ENCODE measurements around the gene CLK2. TPM values are rescaled to one million over a fixed set of nuclear protein-coding genes. Genes with fewer than 3 reads are reported as not detected.
"Not testable (repeated sequence)": the region's sequence is repeated elsewhere in the genome, so short reads cannot be mapped to it uniquely, and the experiment has no call there.

The CLK2 gene
- total RNA-seq, 2 donors from 2014 or later = 87.7 to 131 TPM

- ATAC-seq (replicated peaks) = peak; percentile 97
Observed at GRCh38 chr1:155227261-155228095, 45.8 kb downstream of the CLK2 start.

GRCh38 chr1:155226910-155227260 is 46.4 kb downstream of the CLK2 start:
- Mint-ChIP-seq H3K4me1 (peaks cover 6% of the 10 kb centered on the region), H3K4me3 (peak overlapping the region; percentile 99), H3K9me3 (no peaks in the 10 kb centered on the region), H3K27me3 (no peaks in the 10 kb centered on the region), H3K27ac (peak overlapping the region; percentile 90), H3K36me3 (ENCODE audit: low read depth) (peaks cover 33% of the 10 kb centered on the region)
- ATAC-seq (replicated peaks) = peak; percentile 60

More at GRCh38 chr1:155227261-155228095, 45.8 kb downstream of the CLK2 start:
- peaks cover 33% of the 10 kb centered on the region for H3K36me3 Mint-ChIP-seq (ENCODE audit: low read depth)
- H3K27ac Mint-ChIP-seq = peak overlapping the region; percentile 90
- H3K9me3 Mint-ChIP-seq = no peaks in the 10 kb centered on the region
- peak overlapping the region; percentile 99 for H3K4me3 Mint-ChIP-seq
- H3K4me1 Mint-ChIP-seq = peaks cover 6% of the 10 kb centered on the region
- no peaks in the 10 kb centered on the region for H3K27me3 Mint-ChIP-seq

- Mint-ChIP-seq H3K27ac (peak overlapping the region; percentile 90), H3K27me3 (no peaks in the 10 kb centered on the region), H3K9me3 (no peaks in the 10 kb centered on the region), H3K36me3 (ENCODE audit: low read depth) (peaks cover 33% of the 10 kb centered on the region), H3K4me1 (peaks cover 6% of the 10 kb centered on the region), H3K4me3 (peak overlapping the region; percentile 99)
- peak; percentile 55 for ATAC-seq (replicated peaks)
Observed at GRCh38 chr1:155226188-155226909, 47.0 kb downstream of the CLK2 start.

- not testable (repeated sequence) for H3K4me1 Mint-ChIP-seq; ATAC-seq (replicated peaks); H3K27me3 Mint-ChIP-seq; H3K9me3 Mint-ChIP-seq
- peaks cover 33% of the 10 kb centered on the region for H3K36me3 Mint-ChIP-seq (ENCODE audit: low read depth)
- peak overlapping the region; percentile 90 for H3K27ac Mint-ChIP-seq
- peak overlapping the region; percentile 99 for H3K4me3 Mint-ChIP-seq
Observed at GRCh38 chr1:155225404-155225759, 47.9 kb downstream of the CLK2 start.

GRCh38 chr1:155223047-155223446 is 50.3 kb downstream of the CLK2 start:
- peaks cover 33% of the 10 kb centered on the region for H3K36me3 Mint-ChIP-seq (ENCODE audit: low read depth)
- H3K9me3 Mint-ChIP-seq = no peaks in the 10 kb centered on the region
- ATAC-seq (replicated peaks) = no peak
- H3K27ac Mint-ChIP-seq = no peak overlapping the region
- H3K27me3 Mint-ChIP-seq = no peaks in the 10 kb centered on the region
- H3K4me1 Mint-ChIP-seq = peaks cover 20% of the 10 kb centered on the region
- H3K4me3 Mint-ChIP-seq = no peak overlapping the region

GRCh38 chr1:155220211-155220965 is 52.9 kb downstream of the CLK2 start:
- H3K4me3 Mint-ChIP-seq; ATAC-seq (replicated peaks); H3K27me3 Mint-ChIP-seq; H3K9me3 Mint-ChIP-seq: not testable (repeated sequence)
- peaks cover 14% of the 10 kb centered on the region for H3K4me1 Mint-ChIP-seq
- peaks cover 11% of the 10 kb centered on the region for H3K36me3 Mint-ChIP-seq (ENCODE audit: low read depth)
- H3K27ac Mint-ChIP-seq = peak overlapping the region; percentile 68

GRCh38 chr1:155219592-155220031 is 53.7 kb downstream of the CLK2 start:
- H3K27me3 Mint-ChIP-seq = no peaks in the 10 kb centered on the region

GRCh38 chr1:155218854-155219591 is 54.3 kb downstream of the CLK2 start:
- peak; percentile 49 for ATAC-seq (replicated peaks)
- no peaks in the 10 kb centered on the region for H3K27me3 Mint-ChIP-seq
- peaks cover 1% of the 10 kb centered on the region for H3K36me3 Mint-ChIP-seq (ENCODE audit: low read depth)
- peaks cover 14% of the 10 kb centered on the region for H3K4me1 Mint-ChIP-seq
- H3K27ac Mint-ChIP-seq = peak overlapping the region; percentile 68
- H3K4me3 Mint-ChIP-seq = peak overlapping the region; percentile 51
- no peaks in the 10 kb centered on the region for H3K9me3 Mint-ChIP-seq

More at GRCh38 chr1:155219592-155220031, 53.7 kb downstream of the CLK2 start:
- ATAC-seq (replicated peaks) = peak; percentile 78
- H3K36me3 Mint-ChIP-seq (ENCODE audit: low read depth) = peaks cover 7% of the 10 kb centered on the region
- H3K4me3 Mint-ChIP-seq = peak overlapping the region; percentile 51
- H3K27ac Mint-ChIP-seq = peak overlapping the region; percentile 68
- peaks cover 14% of the 10 kb centered on the region for H3K4me1 Mint-ChIP-seq
- H3K9me3 Mint-ChIP-seq = no peaks in the 10 kb centered on the region

- not testable (repeated sequence) for H3K9me3 Mint-ChIP-seq, H3K4me3 Mint-ChIP-seq, H3K27me3 Mint-ChIP-seq
- Mint-ChIP-seq H3K36me3 (ENCODE audit: low read depth) (peaks cover 19% of the 10 kb centered on the region), H3K4me1 (peaks cover 10% of the 10 kb centered on the region), H3K27ac (peak overlapping the region; percentile 68)
- peak; percentile 25 for ATAC-seq (replicated peaks)
Observed at GRCh38 chr1:155214702-155215101, 58.6 kb downstream of the CLK2 start.

Other genes starting within 250 kb of the CLK2 start
- gene DCST2, start 239.7 kb downstream of the CLK2 start, total RNA-seq = 1 to 10 TPM in 1 of 2 donors, under 1 TPM in 1; 0.67 to 2.2 TPM
- gene DCST1, start 239.7 kb downstream of the CLK2 start, total RNA-seq = not detected
- gene ADAM15, start 222.2 kb downstream of the CLK2 start, total RNA-seq = 10 to 100 TPM; 53.2 to 86.6 TPM
- 1 to 10 TPM; 4.6 to 7.0 TPM for gene EFNA4, start 209.8 kb downstream of the CLK2 start, total RNA-seq
- 10 to 100 TPM in 1 of 2 donors, 1 to 10 TPM in 1; 4.1 to 10.8 TPM for gene EFNA3, start 194.7 kb downstream of the CLK2 start, total RNA-seq
- under 1 TPM in 1 of 2 donors, not detected in 1; 0.48 TPM for gene EFNA1, start 145.6 kb downstream of the CLK2 start, total RNA-seq
- 10 to 100 TPM; 42.8 to 47.3 TPM for gene SLC50A1, start 137.7 kb downstream of the CLK2 start, total RNA-seq
- 10 to 100 TPM; 29.4 to 40.6 TPM for gene DPM3, start 133.0 kb downstream of the CLK2 start, total RNA-seq
- gene KRTCAP2, start 100.2 kb downstream of the CLK2 start, total RNA-seq = 100 to 1,000 TPM; 108 to 166 TPM
- gene TRIM46, start 99.7 kb downstream of the CLK2 start, total RNA-seq = 10 to 100 TPM; 10.6 to 16.6 TPM
- gene THBS3, start 65.6 kb downstream of the CLK2 start, total RNA-seq = 10 to 100 TPM; 11.8 to 26.8 TPM
- 10 to 100 TPM; 31.3 to 59.9 TPM for gene MTX1, start 64.8 kb downstream of the CLK2 start, total RNA-seq
- 10 to 100 TPM; 20.7 to 32.1 TPM for gene ENTREP3, start 18.0 kb downstream of the CLK2 start, total RNA-seq
- 100 to 1,000 TPM in 1 of 2 donors, 10 to 100 TPM in 1; 84.0 to 123 TPM for gene SCAMP3, start 11.1 kb downstream of the CLK2 start, total RNA-seq
- gene HCN3, start 4.0 kb upstream of the CLK2 start, total RNA-seq = 1 to 10 TPM; 4.1 to 6.0 TPM
- gene PKLR, start 27.9 kb upstream of the CLK2 start, total RNA-seq = not detected
- 100 to 1,000 TPM; 319 to 371 TPM for gene FDPS, start 35.4 kb upstream of the CLK2 start, total RNA-seq
- gene RUSC1, start 47.4 kb upstream of the CLK2 start, total RNA-seq = 10 to 100 TPM; 22.3 to 30.0 TPM